PFSK-1 (cell line): Measurements from ENCODE around the gene HOXA2.

ENCODE experiments used
- FOXP2 ChIP-seq: optimal IDR thresholded peaks from 2 replicates; pipeline ENCODE3; 2011; ENCODE audit warnings: borderline replicate concordance, control low read depth, inconsistent platforms; ENCODE audit not compliant: insufficient read depth; ENCODE audit errors: extremely low read length, extremely low read depth
- POLR2AphosphoS5 ChIP-seq: IDR thresholded peaks from 2 replicates; pipeline ENCODE4 v1.6.1; 2012; ENCODE audit warnings: low read depth, mild to moderate bottlenecking, control low read depth, low read length, moderate library complexity
- SIN3A ChIP-seq: IDR thresholded peaks from 2 replicates; pipeline ENCODE4 v1.6.1; 2012; ENCODE audit warnings: mild to moderate bottlenecking, low read length, moderate library complexity, borderline replicate concordance; ENCODE audit not compliant: insufficient read depth
- TAF1 ChIP-seq: IDR thresholded peaks from 2 replicates; pipeline ENCODE4 v1.6.1; 2012; ENCODE audit warnings: low read length, control low read depth, borderline replicate concordance; ENCODE audit not compliant: insufficient read depth
- TF ChIP-seq, protein P1 (sequence below), 2 experiments: IDR thresholded peaks; 2 replicates each; pipeline versions ENCODE4 v1.6.1 to v1.8.0; 2011 to 2012; ENCODE audit warnings: low read depth in 2 of 2, low read length in 2 of 2, control low read depth in 1 of 2, inconsistent platforms in 1 of 2, mild to moderate bottlenecking in 1 of 2, moderate library complexity in 1 of 2; ENCODE audit not compliant: insufficient read depth in 1 of 2

The HOXA2 gene

DNA sequence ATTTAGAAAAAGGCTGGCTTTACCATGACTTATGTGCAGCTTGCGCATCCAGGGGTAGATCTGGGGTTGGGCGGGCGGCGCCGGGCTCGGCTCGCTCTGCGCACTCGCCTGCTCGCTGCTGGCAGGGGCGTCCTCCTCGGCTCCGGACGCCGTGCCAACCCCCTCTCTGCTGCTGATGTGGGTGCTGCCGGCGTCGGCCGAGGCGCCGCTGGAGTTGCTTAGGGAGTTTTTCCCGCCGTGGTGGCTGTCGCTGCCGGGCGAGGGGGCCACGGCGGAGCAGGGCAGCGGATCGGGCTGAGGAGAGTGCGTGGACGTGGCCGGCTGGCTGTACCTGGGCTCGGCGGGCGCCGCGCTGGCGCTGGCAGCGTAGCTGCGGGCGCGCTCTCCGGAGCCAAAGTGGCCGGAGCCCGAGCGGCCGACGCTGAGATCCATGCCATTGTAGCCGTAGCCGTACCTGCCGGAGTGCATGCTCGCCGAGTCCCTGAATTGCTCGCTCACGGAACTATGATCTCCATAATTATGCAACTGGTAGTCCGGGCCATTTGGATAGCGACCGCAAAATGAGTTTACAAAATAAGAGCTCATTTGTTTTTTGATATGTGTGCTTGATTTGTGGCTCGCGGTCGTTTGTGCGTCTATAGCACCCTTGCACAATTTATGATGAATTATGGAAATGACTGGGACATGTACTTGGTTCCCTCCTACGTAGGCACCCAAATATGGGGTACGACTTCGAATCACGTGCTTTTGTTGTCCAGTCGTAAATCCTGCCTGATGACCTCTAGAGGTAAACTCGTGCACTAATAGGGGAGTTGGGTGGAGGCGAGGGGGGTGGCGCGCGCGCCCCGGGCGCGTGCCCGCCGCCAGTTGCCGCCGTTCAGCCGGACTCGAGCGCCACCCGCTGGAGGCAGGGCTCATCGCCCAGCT is 40.8 kb upstream of the HOXA2 start, which contains the start of gene HOXA5:
Gene HOXA5, minus strand, starts transcription at position 659 of the 927 bp plus-strand sequence. Its CDS starts 74 bp downstream, at position 585.
- TF ChIP-seq, protein P1, sequence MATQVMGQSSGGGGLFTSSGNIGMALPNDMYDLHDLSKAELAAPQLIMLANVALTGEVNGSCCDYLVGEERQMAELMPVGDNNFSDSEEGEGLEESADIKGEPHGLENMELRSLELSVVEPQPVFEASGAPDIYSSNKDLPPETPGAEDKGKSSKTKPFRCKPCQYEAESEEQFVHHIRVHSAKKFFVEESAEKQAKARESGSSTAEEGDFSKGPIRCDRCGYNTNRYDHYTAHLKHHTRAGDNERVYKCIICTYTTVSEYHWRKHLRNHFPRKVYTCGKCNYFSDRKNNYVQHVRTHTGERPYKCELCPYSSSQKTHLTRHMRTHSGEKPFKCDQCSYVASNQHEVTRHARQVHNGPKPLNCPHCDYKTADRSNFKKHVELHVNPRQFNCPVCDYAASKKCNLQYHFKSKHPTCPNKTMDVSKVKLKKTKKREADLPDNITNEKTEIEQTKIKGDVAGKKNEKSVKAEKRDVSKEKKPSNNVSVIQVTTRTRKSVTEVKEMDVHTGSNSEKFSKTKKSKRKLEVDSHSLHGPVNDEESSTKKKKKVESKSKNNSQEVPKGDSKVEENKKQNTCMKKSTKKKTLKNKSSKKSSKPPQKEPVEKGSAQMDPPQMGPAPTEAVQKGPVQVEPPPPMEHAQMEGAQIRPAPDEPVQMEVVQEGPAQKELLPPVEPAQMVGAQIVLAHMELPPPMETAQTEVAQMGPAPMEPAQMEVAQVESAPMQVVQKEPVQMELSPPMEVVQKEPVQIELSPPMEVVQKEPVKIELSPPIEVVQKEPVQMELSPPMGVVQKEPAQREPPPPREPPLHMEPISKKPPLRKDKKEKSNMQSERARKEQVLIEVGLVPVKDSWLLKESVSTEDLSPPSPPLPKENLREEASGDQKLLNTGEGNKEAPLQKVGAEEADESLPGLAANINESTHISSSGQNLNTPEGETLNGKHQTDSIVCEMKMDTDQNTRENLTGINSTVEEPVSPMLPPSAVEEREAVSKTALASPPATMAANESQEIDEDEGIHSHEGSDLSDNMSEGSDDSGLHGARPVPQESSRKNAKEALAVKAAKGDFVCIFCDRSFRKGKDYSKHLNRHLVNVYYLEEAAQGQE (IDR thresholded peaks at IDR 0.05; ENCODE audit: insufficient read depth in 1 of 2, low read depth in 2 of 2, low read length in 2 of 2): no peak
- TF ChIP-seq SIN3A (no peak), TAF1 (no peak), POLR2AphosphoS5 (no peak), FOXP2 (no peak)

DNA sequence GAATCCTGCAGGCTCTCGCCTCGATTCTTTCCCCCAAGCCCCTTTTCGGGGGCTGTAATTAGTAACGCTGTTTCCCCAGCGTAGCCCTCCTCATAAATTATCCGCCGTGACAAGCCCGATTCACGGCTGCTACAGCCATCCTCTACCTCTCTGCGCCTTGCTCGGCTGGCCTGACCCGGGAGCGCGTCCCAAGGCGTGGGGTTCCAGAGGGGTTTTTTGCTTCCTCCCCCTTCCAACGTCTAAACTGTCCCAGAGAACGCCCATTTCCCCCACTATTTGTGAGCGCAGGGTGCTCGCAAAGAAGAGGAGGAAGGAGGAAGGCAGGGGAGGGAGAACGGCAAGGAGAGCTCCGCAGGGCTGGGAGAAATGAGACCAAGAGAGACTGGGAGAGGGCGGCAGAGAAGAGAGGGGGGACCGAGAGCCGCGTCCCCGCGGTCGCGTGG is 40.1 kb upstream of the HOXA2 start:
- TF ChIP-seq POLR2AphosphoS5 (no peak), SIN3A (no peak), TAF1 (no peak), FOXP2 (no peak)
- TF ChIP-seq, protein P1 (IDR thresholded peaks at IDR 0.05; ENCODE audit: insufficient read depth in 1 of 2, low read depth in 2 of 2, low read length in 2 of 2): no peak

DNA sequence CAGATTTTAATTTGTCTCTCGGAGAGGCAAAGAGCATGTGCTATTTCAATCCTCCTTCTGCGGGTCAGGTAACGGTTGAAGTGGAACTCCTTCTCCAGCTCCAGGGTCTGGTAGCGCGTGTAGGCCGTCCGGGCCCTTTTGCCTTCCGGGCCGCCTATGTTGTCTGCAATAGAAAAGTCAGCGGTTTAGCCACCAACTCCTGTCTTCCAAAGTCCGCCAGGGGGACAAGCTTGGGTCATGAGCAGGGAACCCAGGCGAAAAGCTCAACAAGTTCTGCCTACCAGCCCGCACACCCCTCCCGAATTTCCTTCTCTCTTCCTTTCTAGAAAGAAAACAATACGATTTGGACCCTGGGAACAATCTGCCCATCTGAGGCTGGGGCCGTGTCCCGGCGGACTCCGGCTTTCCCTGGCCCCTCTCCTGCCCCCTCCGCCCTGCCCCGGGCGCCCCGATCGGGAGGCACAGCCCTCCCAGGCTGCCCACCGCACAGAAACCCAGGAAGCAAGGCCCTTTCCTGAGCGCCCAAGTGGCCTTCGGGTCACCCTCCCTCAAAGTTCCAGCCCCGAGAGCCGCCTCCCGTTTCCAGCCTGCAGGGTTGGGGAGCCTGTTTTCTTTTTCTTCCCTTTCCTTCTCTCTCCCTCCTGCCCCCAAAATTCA is 39.6 kb upstream of the HOXA2 start:
- TF ChIP-seq, protein P1 (IDR thresholded peaks at IDR 0.05; ENCODE audit: insufficient read depth in 1 of 2, low read depth in 2 of 2, low read length in 2 of 2): no peak
- no peak for TF ChIP-seq TAF1
- TF ChIP-seq FOXP2: no peak
- TF ChIP-seq POLR2AphosphoS5: no peak
- no peak for TF ChIP-seq SIN3A

DNA sequence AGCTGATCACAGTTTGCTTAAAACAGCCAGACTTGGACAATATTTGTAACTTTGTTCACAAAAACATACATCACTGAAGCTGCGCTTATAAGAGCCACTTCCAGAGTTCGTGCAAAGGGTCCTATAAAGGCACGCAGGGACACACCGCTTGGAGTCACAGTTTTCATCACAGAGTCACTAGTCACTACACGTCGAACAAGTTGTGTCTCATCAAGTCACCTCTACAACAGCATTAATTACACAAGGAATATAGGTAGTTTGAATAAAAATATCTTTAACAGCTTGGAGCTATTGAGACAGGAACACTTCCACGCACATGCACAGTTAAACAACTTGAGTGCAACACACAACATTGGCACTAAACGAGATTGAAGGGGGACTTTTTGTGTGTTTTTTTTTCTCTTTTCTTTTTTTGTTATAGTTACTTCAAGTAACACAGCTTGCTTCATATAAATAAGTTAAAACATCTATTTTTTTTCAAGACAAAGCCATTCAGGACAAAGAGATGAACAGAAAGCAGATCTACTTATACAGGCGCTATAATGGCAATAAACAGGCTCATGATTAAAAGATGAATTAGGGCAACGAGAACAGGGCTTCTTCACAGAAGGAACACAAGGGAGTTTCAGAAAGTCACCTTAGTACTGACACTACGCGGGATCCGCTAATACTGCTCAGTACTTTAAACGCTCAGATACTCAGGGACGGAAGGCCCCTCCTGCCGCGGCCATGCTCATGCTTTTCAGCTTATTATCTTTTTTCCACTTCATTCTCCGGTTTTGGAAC is 38.8 kb upstream of the HOXA2 start:
- no peak for TF ChIP-seq SIN3A
- TF ChIP-seq TAF1: no peak
- TF ChIP-seq, protein P1 (IDR thresholded peaks at IDR 0.05; ENCODE audit: insufficient read depth in 1 of 2, low read depth in 2 of 2, low read length in 2 of 2): no peak
- no peak for TF ChIP-seq FOXP2
- no peak for TF ChIP-seq POLR2AphosphoS5
